ENCODE results near the gene SLC5A1. TPM values are rescaled to one million over a fixed set of nuclear protein-coding genes. Genes with fewer than 3 reads are reported as not detected.

Gene SLC5A1
- total RNA-seq, 1 experiment from 2014 or later = 0.23 TPM

- Mint-ChIP-seq H3K9me3 (ENCODE audit: unreplicated experiment) (no peaks in the 10 kb centered on the region), H3K36me3 (ENCODE audit: insufficient read depth, unreplicated experiment) (no peaks in the 10 kb centered on the region), H3K4me1 (ENCODE audit: low read depth, unreplicated experiment) (no peaks in the 10 kb centered on the region), H3K27me3 (ENCODE audit: insufficient read depth, unreplicated experiment) (no peaks in the 10 kb centered on the region), H3K27ac (ENCODE audit: unreplicated experiment) (no peak overlapping the region), H3K4me3 (ENCODE audit: unreplicated experiment) (no peak overlapping the region)
- no peak for DNase-seq
- no TSS peak for BruUV-seq (replicated peaks)
- Histone ChIP-seq H3K4me1 (peaks cover 6% of the 10 kb centered on the region; the same call in 1 of the 2 replicates), H3K27me3 (replicated peaks; ENCODE audit: control insufficient read depth, insufficient read depth, low read length) (no peaks in the 10 kb centered on the region), H3K36me3 (ENCODE audit: control insufficient read depth, insufficient read depth, low read length) (no peaks in the 10 kb centered on the region), H3K4me3 (ENCODE audit: low read depth, low read length) (no peak overlapping the region), H3K9me3 (no peaks in the 10 kb centered on the region)
- intact Hi-C loops (cut with micrococcal nuclease; ENCODE audit: unreplicated experiment) = no loop called here
- no peak for TF ChIP-seq CTCF (IDR thresholded peaks at IDR 0.05; ENCODE audit: insufficient read depth in 1 of 2, low read depth in 1 of 2, low read length in 1 of 2, severe bottlenecking in 1 of 2, unreplicated experiment in 1 of 2)
- ChIA-PET CTCF (no interaction called here), POLR2A (no interaction called here)
Measured at GRCh38 chr22:32067613-32068012, 24.6 kb downstream of the SLC5A1 start.

- Mint-ChIP-seq H3K9me3 (ENCODE audit: unreplicated experiment) (no peaks in the 10 kb centered on the region), H3K27ac (ENCODE audit: unreplicated experiment) (no peak overlapping the region), H3K27me3 (ENCODE audit: insufficient read depth, unreplicated experiment) (no peaks in the 10 kb centered on the region), H3K4me3 (ENCODE audit: unreplicated experiment) (no peak overlapping the region), H3K4me1 (ENCODE audit: low read depth, unreplicated experiment) (no peaks in the 10 kb centered on the region), H3K36me3 (ENCODE audit: insufficient read depth, unreplicated experiment) (no peaks in the 10 kb centered on the region)
- Histone ChIP-seq H3K27me3 (replicated peaks; ENCODE audit: control insufficient read depth, insufficient read depth, low read length) (no peaks in the 10 kb centered on the region), H3K36me3 (ENCODE audit: control insufficient read depth, insufficient read depth, low read length) (no peaks in the 10 kb centered on the region), H3K9me3 (no peaks in the 10 kb centered on the region), H3K4me3 (ENCODE audit: low read depth, low read length) (no peak overlapping the region), H3K4me1 (0 out of 2 replicates have a peak, but pooled peaks cover 9% of the 10 kb centered on the region)
- intact Hi-C loops (cut with micrococcal nuclease; ENCODE audit: unreplicated experiment) = no loop called here
- no TSS peak for BruUV-seq (replicated peaks)
- POLR2A ChIA-PET = no interaction called here
- CTCF ChIA-PET = interaction anchor here (0.6 to 1.7 kb wide), 3 partner anchors 61 to 99 kb away, joined by 3 to 5 read pairs (median 4); no protein-coding TSS in a partner anchor
- no peak for TF ChIP-seq CTCF (IDR thresholded peaks at IDR 0.05; ENCODE audit: insufficient read depth in 1 of 2, low read depth in 1 of 2, low read length in 1 of 2, severe bottlenecking in 1 of 2, unreplicated experiment in 1 of 2)
- DNase-seq = no peak
Measured at GRCh38 chr22:32069579-32070372, 26.7 kb downstream of the SLC5A1 start.

- no peak overlapping the region for H3K4me3 Mint-ChIP-seq (ENCODE audit: unreplicated experiment)
- no peaks in the 10 kb centered on the region for H3K27me3 Mint-ChIP-seq (ENCODE audit: insufficient read depth, unreplicated experiment)
- H3K4me1 Mint-ChIP-seq (ENCODE audit: low read depth, unreplicated experiment) = peaks cover 7% of the 10 kb centered on the region
- Histone ChIP-seq H3K9me3 (no peaks in the 10 kb centered on the region), H3K27me3 (replicated peaks; ENCODE audit: control insufficient read depth, insufficient read depth, low read length) (no peaks in the 10 kb centered on the region), H3K36me3 (ENCODE audit: control insufficient read depth, insufficient read depth, low read length) (no peaks in the 10 kb centered on the region), H3K4me1 (peaks cover 25% of the 10 kb centered on the region), H3K4me3 (ENCODE audit: low read depth, low read length) (no peak overlapping the region)
- no peaks in the 10 kb centered on the region for H3K36me3 Mint-ChIP-seq (ENCODE audit: insufficient read depth, unreplicated experiment)
- H3K27ac Mint-ChIP-seq (ENCODE audit: unreplicated experiment) = no peak overlapping the region
- BruUV-seq (replicated peaks) = no TSS peak
- ChIA-PET POLR2A (no interaction called here), CTCF (no interaction called here)
- H3K9me3 Mint-ChIP-seq (ENCODE audit: unreplicated experiment) = no peaks in the 10 kb centered on the region
- intact Hi-C loops (cut with micrococcal nuclease; ENCODE audit: unreplicated experiment) = no loop called here
- DNase-seq = no peak
- no peak for TF ChIP-seq CTCF (IDR thresholded peaks at IDR 0.05; ENCODE audit: insufficient read depth in 1 of 2, low read depth in 1 of 2, low read length in 1 of 2, severe bottlenecking in 1 of 2, unreplicated experiment in 1 of 2)
Measured at GRCh38 chr22:32073262-32073661, 30.2 kb downstream of the SLC5A1 start.
